ENCODE data around the gene ELOVL7.
"Not testable (repeated sequence)": the region's sequence is repeated elsewhere in the genome, so short reads cannot be mapped to it uniquely, and the experiment has no call there.

DNA sequence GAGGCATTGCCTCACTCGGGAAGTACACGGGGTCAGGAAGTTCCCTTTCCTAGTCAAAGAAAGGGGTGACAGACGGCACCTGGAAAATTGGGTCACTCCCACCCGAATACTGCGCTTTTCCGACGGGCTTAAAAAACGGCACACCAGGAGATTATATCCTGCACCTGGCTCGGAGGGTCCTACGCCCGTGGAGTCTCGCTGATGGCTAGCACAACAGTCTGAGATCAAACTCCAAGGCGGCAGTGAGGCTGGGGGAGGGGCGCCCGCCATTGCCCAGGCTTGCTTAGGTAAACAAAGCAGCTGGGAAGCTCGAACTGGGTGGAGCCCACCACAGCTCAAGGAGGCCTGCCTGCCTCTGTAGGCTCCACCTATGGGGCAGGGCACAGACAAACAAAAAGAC lies 16.5 kb upstream of the ELOVL7 start:
- TF ChIP-seq JUND (IDR thresholded peaks at IDR 0.05); GABPA (IDR thresholded peaks at IDR 0.05 in 1 of 2, conservative IDR thresholded peaks at IDR 0.05 in 1 of 2); RXRA (IDR thresholded peaks at IDR 0.05); ATF3 (IDR thresholded peaks at IDR 0.05); HNF4A (conservative IDR thresholded peaks at IDR 0.05); FOXA1 (IDR thresholded peaks at IDR 0.05); YY1 (IDR thresholded peaks at IDR 0.05); EGR1 (IDR thresholded peaks at IDR 0.05; ENCODE audit: low read depth in 2 of 2); FOXA2 (IDR thresholded peaks at IDR 0.05); RAD21 (IDR thresholded peaks at IDR 0.05); SP1 (IDR thresholded peaks at IDR 0.05): not testable (repeated sequence)
- TF ChIP-seq, protein P1, sequence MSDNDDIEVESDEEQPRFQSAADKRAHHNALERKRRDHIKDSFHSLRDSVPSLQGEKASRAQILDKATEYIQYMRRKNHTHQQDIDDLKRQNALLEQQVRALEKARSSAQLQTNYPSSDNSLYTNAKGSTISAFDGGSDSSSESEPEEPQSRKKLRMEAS (IDR thresholded peaks at IDR 0.05), result not testable (repeated sequence)
- TF ChIP-seq, protein P2, sequence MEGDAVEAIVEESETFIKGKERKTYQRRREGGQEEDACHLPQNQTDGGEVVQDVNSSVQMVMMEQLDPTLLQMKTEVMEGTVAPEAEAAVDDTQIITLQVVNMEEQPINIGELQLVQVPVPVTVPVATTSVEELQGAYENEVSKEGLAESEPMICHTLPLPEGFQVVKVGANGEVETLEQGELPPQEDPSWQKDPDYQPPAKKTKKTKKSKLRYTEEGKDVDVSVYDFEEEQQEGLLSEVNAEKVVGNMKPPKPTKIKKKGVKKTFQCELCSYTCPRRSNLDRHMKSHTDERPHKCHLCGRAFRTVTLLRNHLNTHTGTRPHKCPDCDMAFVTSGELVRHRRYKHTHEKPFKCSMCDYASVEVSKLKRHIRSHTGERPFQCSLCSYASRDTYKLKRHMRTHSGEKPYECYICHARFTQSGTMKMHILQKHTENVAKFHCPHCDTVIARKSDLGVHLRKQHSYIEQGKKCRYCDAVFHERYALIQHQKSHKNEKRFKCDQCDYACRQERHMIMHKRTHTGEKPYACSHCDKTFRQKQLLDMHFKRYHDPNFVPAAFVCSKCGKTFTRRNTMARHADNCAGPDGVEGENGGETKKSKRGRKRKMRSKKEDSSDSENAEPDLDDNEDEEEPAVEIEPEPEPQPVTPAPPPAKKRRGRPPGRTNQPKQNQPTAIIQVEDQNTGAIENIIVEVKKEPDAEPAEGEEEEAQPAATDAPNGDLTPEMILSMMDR (IDR thresholded peaks at IDR 0.05; ENCODE audit: low read depth, low read length, missing input control), result not testable (repeated sequence)
- TF ChIP-seq, protein P3, sequence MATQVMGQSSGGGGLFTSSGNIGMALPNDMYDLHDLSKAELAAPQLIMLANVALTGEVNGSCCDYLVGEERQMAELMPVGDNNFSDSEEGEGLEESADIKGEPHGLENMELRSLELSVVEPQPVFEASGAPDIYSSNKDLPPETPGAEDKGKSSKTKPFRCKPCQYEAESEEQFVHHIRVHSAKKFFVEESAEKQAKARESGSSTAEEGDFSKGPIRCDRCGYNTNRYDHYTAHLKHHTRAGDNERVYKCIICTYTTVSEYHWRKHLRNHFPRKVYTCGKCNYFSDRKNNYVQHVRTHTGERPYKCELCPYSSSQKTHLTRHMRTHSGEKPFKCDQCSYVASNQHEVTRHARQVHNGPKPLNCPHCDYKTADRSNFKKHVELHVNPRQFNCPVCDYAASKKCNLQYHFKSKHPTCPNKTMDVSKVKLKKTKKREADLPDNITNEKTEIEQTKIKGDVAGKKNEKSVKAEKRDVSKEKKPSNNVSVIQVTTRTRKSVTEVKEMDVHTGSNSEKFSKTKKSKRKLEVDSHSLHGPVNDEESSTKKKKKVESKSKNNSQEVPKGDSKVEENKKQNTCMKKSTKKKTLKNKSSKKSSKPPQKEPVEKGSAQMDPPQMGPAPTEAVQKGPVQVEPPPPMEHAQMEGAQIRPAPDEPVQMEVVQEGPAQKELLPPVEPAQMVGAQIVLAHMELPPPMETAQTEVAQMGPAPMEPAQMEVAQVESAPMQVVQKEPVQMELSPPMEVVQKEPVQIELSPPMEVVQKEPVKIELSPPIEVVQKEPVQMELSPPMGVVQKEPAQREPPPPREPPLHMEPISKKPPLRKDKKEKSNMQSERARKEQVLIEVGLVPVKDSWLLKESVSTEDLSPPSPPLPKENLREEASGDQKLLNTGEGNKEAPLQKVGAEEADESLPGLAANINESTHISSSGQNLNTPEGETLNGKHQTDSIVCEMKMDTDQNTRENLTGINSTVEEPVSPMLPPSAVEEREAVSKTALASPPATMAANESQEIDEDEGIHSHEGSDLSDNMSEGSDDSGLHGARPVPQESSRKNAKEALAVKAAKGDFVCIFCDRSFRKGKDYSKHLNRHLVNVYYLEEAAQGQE (IDR thresholded peaks at IDR 0.05), result not testable (repeated sequence)
